Kidney tubule cell (primary cell): ENCODE results near the gene NKX2-2.

Source experiments
- DNase-seq: peaks from one replicate; pipeline ENCODE4 v3.0.0-alpha.2; 2018; ENCODE audit warnings: low spot score

NKX2-2 gene

DNA sequence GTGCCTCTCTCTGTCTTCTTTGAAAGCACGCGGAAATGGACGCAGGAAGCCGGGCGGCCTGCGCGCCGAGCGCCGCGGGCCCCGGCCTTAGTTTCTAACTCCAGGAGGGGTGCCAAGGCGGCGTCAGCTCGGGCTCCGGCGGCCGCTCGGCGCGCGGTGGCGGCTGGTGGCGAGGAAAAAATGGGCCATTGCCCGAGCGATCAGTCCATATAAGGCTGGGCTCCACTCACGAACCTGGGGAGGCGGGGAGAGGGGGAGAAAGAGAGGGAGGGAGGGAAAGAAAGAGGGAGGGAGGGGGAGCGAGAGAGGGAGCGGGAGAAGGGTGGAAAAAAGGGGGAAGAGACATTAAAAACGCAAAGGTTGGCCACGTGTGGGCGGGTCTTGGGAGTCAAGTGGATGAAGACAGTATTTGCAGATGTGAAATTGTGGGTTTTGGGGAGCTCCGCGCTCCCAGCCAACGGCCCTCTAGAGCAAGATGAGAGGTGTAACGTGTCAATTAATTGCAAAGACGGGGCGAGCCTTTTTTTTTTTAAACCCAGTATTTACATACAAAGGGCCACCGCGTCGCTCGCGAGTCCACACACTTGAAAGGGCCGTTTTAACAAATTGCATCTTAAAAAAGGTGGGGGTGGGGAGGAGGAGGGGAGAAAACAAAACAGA lies at the start of gene NKX2-2:
TSS of gene NKX2-2 (minus strand) at position 184 of the 660 bp plus-strand sequence. CDS start 395 bp downstream, outside the sequence.
- no peak for DNase-seq

DNA sequence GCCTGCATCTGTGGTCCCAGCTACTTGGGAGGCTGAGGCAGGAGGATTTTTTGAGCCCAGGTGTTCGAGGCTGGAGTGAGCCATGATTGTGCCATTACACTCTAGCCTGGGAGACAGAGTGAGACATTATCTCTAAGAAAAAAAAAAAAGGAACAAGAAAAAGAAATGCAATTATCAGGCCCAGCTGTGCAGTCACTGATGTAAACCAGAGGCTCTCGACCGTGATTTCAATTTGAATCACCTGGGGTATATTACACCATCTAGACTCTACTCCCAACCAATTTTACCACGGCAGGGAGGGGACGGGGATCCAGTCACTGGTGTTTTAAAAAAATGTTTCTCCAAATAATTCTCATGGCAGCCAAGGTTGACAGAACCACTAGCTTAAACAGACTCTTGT lies 48.8 kb upstream of the NKX2-2 start:
- DNase-seq: no peak

DNA sequence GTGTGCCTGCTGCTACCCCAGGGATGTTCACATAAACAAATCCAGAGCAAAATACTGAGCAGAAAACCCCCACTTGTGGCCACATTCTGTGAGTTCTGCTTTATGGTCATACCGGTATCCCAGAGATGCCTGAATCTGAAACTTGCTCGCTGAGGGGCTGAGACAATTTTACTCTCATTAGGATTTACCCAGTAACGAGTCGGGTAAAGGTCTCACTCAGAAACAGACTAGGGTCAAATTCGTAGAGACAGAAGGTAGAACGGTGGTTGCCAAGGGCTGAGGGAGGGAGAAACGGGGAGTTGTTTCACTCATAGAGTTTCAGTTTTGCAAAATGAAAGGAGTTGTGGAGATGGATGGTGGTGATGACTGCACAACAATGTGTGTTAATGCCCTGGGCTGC lies 45.4 kb upstream of the NKX2-2 start:
- DNase-seq: no peak

GRCh38 chr20:21557241-21558020 lies 43.6 kb upstream of the NKX2-2 start:
- no peak for DNase-seq

DNA sequence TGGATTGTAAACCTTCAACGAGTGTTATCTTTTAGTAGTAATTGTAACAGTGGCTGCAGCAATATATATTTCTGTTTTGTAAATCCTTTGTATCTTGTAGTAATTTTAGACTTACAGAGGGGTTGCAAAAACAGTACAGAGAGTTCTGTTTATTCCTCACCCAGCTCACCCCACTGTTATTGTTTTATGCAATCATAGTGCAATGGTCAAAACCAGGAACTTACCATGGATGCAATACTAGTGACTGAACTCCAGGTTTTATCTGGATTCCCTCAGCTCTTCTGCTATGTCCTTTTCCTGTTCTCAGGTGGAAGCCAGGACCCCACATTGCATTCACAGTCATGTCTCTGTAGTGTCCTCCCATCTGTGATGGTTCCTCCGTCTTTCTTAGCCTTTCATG lies 42.5 kb upstream of the NKX2-2 start:
- no peak for DNase-seq

DNA sequence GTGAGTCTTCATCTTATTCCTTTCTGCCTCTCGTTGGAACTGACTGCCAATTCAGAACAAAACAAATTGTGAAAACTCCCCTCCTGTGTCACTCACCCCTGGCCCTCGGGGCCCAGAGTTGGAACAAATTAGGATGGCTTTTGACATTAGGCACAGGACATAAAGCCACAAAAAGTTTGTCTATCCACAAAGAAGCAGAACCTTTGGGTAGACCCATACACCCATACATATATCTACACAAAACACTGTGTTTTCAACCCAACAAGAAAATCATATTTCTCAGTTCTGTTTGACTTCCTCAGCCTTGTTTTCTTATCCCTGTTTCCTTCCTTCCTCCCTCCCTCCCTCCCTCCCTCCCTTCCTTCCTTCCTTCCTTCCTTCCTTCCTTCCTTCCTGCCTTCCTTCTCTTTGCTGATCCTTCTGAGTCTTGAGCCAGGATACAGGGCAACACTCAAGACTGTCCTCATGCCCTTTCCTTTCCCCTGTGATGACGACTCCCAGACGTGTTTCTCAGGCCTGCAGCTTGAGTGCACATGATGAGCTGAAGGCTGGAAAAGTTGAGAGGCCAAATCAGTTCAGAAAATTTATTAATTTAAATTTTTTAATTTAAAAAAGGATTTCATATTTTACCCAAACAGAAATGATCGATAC lies 41.7 kb upstream of the NKX2-2 start:
- DNase-seq: no peak

DNA sequence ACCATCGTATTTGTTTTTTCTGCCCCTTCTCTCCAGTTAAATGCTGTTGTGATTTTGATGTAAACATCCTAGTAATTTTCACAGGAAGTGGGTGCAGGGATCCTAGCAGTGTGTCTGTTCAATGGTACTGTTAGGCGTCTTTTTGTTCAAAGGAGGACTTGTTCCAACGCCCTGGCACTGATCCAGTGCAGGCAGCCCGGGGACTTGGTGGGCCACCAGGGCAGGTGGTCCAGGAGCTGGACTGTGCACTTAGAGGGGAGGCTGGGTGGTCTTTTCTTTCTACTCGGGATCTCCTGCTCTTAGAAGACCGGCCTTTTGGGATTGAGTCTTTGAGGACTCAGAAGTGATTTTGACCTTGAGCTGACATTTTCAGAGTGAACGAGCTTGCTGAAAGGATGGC lies 41.1 kb upstream of the NKX2-2 start:
- DNase-seq: no peak

DNA sequence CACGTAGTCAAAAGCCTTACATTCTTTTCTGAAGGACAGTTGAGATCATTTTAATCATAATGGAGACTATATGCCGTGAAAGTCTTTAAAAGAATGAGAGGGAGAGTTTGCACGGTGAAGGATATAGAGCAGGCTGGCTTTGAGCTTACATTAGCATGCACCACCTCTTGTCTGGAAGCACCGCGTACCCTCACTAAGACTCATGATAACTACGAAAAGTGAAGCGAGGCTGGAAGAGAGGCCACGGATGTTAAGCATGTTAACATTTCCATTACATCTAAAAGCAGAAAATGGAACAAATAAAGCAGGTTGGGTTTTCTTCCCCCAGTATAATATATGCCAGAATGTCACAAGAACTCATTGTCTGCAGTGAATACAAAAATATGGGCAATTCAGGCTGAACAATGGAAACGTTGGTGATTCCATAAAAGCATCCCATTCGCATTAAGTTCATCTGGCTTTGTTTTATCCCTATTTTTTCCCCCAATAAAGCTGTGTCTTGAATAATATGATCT lies 40.6 kb upstream of the NKX2-2 start:
- DNase-seq: no peak

DNA sequence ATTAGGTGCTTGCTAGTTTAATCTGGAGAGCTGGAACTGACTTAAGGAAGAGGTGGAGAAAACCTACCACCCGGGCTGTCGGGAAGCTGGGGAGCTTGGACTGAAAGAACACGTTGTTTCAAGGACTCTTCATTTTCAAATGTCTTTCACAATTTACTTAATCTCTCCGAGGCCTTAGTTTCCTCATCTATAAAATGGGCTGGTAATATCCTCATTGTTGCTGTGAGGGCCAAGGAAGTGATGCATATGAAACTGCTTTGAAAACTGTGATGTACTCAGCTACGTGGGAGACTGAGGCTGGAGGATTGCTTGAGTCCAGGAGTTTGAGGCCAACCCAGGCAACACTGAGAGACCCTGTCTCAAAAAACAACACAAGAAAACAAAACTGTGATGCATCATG lies 36.7 kb upstream of the NKX2-2 start:
- no peak for DNase-seq

- DNase-seq: no peak
Measured at GRCh38 chr20:21548390-21549035, 34.6 kb upstream of the NKX2-2 start.

DNA sequence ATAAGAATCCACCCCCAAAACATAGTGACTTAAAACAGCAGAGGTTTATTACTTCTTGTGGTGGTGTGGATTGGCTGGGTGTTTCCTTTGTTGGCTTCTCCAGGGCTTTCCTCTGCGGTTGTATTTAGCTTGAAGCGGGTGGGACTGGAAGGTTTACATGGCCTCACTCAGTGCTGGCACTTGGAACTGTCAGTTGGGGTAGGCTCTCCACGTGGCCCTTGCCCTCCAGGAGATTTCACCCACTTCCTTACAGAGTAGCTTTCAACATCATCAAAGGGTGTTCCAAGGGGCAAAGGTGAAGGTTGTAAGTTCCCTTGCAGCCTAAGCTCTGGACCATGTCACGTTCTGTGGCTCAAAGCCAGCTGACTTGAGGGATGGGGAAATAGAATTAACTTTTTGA lies 32.5 kb upstream of the NKX2-2 start:
- DNase-seq: no peak

- no peak for DNase-seq
Measured at GRCh38 chr20:21539512-21539911, 25.6 kb upstream of the NKX2-2 start.

- no peak for DNase-seq
Measured at GRCh38 chr20:21534886-21535285, 21.0 kb upstream of the NKX2-2 start.

DNA sequence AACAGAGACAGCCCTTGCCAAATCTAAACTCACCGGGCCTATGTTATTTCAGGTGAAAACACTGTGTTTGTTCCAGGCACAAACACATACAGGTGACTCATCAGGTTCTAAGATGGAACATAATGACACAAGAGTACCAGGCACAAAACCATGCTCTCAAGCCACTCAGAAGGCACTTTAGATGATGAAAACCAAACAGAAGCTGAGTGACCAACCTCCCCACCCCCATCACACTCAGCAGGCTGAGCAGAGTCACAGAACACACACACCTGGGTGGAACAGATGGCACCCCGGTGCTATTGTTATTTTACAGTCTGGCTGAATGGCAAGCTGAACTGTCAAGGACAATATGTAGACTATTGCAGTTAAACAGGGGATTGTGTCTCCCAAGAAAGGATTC lies 20.6 kb upstream of the NKX2-2 start:
- DNase-seq: no peak

- no peak for DNase-seq
Measured at GRCh38 chr20:21529863-21530262, 16.0 kb upstream of the NKX2-2 start.

GRCh38 chr20:21528870-21529269 lies 15.0 kb upstream of the NKX2-2 start:
- no peak for DNase-seq

DNA sequence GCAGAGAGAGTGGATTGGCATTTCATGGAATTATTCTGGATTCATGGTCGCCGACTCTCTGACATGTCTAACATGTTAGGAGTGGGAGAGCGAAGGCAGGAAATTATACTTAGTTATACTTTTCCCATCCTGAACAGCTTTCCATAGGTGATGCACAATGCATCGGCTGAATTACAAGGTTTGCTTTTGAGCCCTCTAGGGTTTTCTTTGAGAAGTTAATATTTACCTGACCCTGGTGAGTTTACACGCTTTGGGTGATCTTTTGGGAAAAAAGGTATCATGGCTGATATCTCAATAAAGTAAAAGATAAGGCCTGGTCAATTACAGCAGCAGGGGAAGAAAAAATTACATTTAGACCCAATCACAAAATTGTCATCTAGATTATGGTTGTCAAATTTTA lies 14.0 kb upstream of the NKX2-2 start:
- DNase-seq: no peak

GRCh38 chr20:21526776-21527175 lies 12.9 kb upstream of the NKX2-2 start:
- peak; percentile 54 for DNase-seq

- no peak for DNase-seq
Measured at GRCh38 chr20:21523895-21524294, 10.0 kb upstream of the NKX2-2 start.

- no peak for DNase-seq
Measured at GRCh38 chr20:21523281-21523868, 9.5 kb upstream of the NKX2-2 start.

GRCh38 chr20:21522481-21523280 lies 8.8 kb upstream of the NKX2-2 start:
- DNase-seq: no peak
